KBM-7 (cell line): ENCODE data around the gene ANK3.

Experiments used
- DNase-seq: peaks from one replicate; pipeline ENCODE4 v3.0.0-alpha.2; 2015
- in situ Hi-C: fragments of 300-500 bp; cut with MboI; formaldehyde crosslinking; loops from 2 replicates; pipeline ENCODE4 v1.14.3; 2020; ENCODE audit warnings: low sequenced_read_pairs, low pct_unique_long_range_greater_than_20kb, mixed read lengths

ANK3 gene

GRCh38 chr10:60323162-60323561 lies 66.5 kb downstream of the ANK3 start:
- no peak for DNase-seq
- in situ Hi-C loops: no loop called here

GRCh38 chr10:60320666-60321065 lies 69.0 kb downstream of the ANK3 start:
- in situ Hi-C loops: no loop called here
- DNase-seq: no peak

- in situ Hi-C loops: no loop called here
- no peak for DNase-seq
These were observed 73.6 kb downstream of the ANK3 start for GRCh38 chr10:60316029-60316428.

GRCh38 chr10:60315311-60315710 lies 74.4 kb downstream of the ANK3 start:
- in situ Hi-C loops: no loop called here
- no peak for DNase-seq

GRCh38 chr10:60314069-60314940 lies 75.4 kb downstream of the ANK3 start:
- no peak for DNase-seq
- in situ Hi-C loops: no loop called here

- no peak for DNase-seq
- in situ Hi-C loops: no loop called here
These were observed 76.1 kb downstream of the ANK3 start for GRCh38 chr10:60313589-60313952.

GRCh38 chr10:60312818-60313588 lies 76.7 kb downstream of the ANK3 start:
- in situ Hi-C loops: no loop called here
- no peak for DNase-seq

GRCh38 chr10:60311821-60312220 lies 77.9 kb downstream of the ANK3 start:
- in situ Hi-C loops: no loop called here
- no peak for DNase-seq

- no peak for DNase-seq
- in situ Hi-C loops: no loop called here
These were observed 78.9 kb downstream of the ANK3 start for GRCh38 chr10:60310740-60311139.

GRCh38 chr10:60309891-60310290 lies 79.8 kb downstream of the ANK3 start:
- DNase-seq: no peak
- in situ Hi-C loops: no loop called here

GRCh38 chr10:60309371-60309770 lies 80.3 kb downstream of the ANK3 start:
- no peak for DNase-seq
- in situ Hi-C loops: no loop called here

- no peak for DNase-seq
- in situ Hi-C loops: no loop called here
These were observed 84.2 kb downstream of the ANK3 start for GRCh38 chr10:60305380-60305892.

GRCh38 chr10:60304829-60305379 lies 84.8 kb downstream of the ANK3 start:
- DNase-seq: no peak
- in situ Hi-C loops: no loop called here

- no peak for DNase-seq
- in situ Hi-C loops: no loop called here
These were observed 85.9 kb downstream of the ANK3 start for GRCh38 chr10:60303778-60304177.

GRCh38 chr10:60299961-60300883 lies 89.5 kb downstream of the ANK3 start:
- DNase-seq: no peak
- in situ Hi-C loops: no loop called here

- no peak for DNase-seq
- in situ Hi-C loops: no loop called here
These were observed 90.3 kb downstream of the ANK3 start for GRCh38 chr10:60299390-60299778.

GRCh38 chr10:60298408-60299389 lies 91.0 kb downstream of the ANK3 start:
- in situ Hi-C loops: no loop called here
- no peak for DNase-seq

- in situ Hi-C loops: no loop called here
- DNase-seq: no peak
These were observed 93.6 kb downstream of the ANK3 start for GRCh38 chr10:60296073-60296472.
